Psoas muscle (tissue), 8 donors: ENCODE data around the gene PGAP6. TPM values are rescaled to one million over a fixed set of nuclear protein-coding genes. Genes with fewer than 3 reads are reported as not detected.
"Not testable (repeated sequence)": the region's sequence is repeated elsewhere in the genome, so short reads cannot be mapped to it uniquely, and the experiment has no call there.

Experiments
- ATAC-seq, 4 donors: fragments of 200-7000 bp; cut with Tn5 transposase; one replicate each; pipeline ENCODE4 v1.9.1; 2020; ENCODE audit warnings: moderate library complexity in 3 of 4, mild to moderate bottlenecking in 2 of 4
- DNase-seq, 2 donors: peaks; one replicate each; pipeline ENCODE4 v3.0.0-alpha.2; 2020
- H3K27ac ChIP-seq: fragments of 200-600 bp; one replicate; pipeline ENCODE4 v1.8.0; 2022
- H3K27me3 ChIP-seq, 3 donors: fragments of 200-600 bp in 1 of 3; one replicate each; pipeline versions ENCODE4 v1.6.1 to v1.8.0; 2013 to 2022; ENCODE audit warnings: low read length in 2 of 3, mild to moderate bottlenecking in 2 of 3, moderate library complexity in 1 of 3; ENCODE audit not compliant: insufficient read depth in 3 of 3
- H3K36me3 ChIP-seq, 2 donors: fragments of 200-600 bp in 1 of 2; one replicate each; pipeline versions ENCODE4 v1.6.1 to v1.8.0; 2013 to 2022; ENCODE audit warnings: low read depth in 1 of 2, mild to moderate bottlenecking in 1 of 2, moderate library complexity in 1 of 2; ENCODE audit not compliant: insufficient read depth in 1 of 2
- H3K4me1 ChIP-seq: fragments of 200-600 bp; one replicate; pipeline ENCODE4 v1.8.0; 2022
- H3K4me3 ChIP-seq: fragments of 200-600 bp; one replicate; pipeline ENCODE4 v1.8.0; 2022; ENCODE audit warnings: mild to moderate bottlenecking
- H3K9me3 ChIP-seq: fragments of 200-600 bp; one replicate; pipeline ENCODE4 v1.8.0; 2022
- whole genome bisulfite sequencing, 3 donors: extraction: QIAGEN DNeasy Blood & Tissue Kit; methylation state at CpG; one replicate each; pipeline versions ENCODE4 v1.1.6 to v1.1.7; 2013; 5-methylcytosine and 5-hydroxymethylcytosine counted together
- intact Hi-C, 2 donors: fragments of 100-400 bp; cut with DNase I; formaldehyde crosslinking; loops; one replicate each; pipeline versions ENCODE4 v1.11.0 to v1.14.2; 2022
- polyA plus RNA-seq, 3 donors: library from polyadenylated mRNA; stranded (reverse); fragments of 200-250 nt; gene quantifications; one replicate each; pipeline ENCODE4 v1.2.3, GENCODE V29; 2013
- total RNA-seq, 4 donors: library from RNA; stranded (reverse); fragmentation: NEBNext Ultra II Directional in 2 of 4; extraction: Animal tissue kit (Norgen Biotek cat#: 25700) in 2 of 4; gene quantifications; one replicate each; pipeline versions ENCODE4 v1.2.1 to v1.2.4, GENCODE V29; 2021 to 2023
- TF ChIP-seq, protein P1 (sequence below): fragments of 200-600 bp; IDR thresholded peaks from one replicate; pipeline ENCODE4 v1.8.0; 2022; ENCODE audit warnings: antibody characterized with exemption
- donor health status: healthy with polysubstance abuse.
- donor health status: DM: no; HTN: no; CAD: no; lungs with moderate emphysema.
- donor health status: Bipolar disorder and iron deficiency.
- donor health status: healthy.
- donor health status: DM: yes; HTN: yes; CAD: no.
- donor health status: DM: no; HTN: no; CAD: no.
- donor health status: DM: no; HTN: no; CAD: no.
- donor health status: DM: yes; HTN: yes; CAD: no.

PGAP6 gene
- total and polyA plus RNA-seq, 7 donors: 26.0 to 46.9 (median 33.8) TPM

DNA sequence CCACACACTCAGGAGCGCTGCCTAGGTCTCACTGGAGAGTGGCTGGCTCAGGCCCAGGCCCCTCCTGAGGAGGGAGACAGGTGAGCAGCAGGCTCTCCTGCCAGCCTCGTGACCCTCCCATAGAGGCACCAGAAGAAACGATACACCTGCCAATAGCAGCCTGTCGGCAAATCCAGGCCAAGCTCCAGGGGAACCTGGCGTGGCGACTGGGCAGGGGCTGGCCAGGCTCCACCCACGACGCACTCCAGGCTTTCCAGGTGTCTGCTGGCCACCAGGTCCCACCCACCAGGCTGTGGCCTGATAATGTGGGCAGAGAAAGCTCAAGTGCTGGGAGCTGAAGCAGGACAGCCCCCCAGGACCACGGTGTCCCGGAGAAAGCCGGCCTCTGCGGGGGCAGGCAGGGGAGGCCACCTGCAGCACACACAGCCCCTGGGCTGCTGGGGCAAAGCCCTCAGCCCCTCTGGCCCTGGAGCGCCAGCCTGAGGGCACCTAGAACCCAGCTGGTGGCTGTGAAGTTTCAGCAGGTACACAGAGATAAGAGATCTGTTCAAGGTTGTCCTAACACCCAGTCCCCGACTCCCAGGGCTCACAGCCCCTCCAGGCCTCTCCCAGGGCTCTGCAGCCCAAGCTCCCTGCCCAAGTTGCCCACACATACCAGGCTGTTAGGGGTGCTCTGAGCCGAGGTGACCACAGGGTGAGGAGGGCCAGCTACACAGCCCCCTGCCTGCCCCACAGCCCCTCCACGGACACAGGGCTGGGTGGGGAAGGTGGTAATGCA, 2.4 kb downstream of the PGAP6 start:
- TF ChIP-seq, protein P1, sequence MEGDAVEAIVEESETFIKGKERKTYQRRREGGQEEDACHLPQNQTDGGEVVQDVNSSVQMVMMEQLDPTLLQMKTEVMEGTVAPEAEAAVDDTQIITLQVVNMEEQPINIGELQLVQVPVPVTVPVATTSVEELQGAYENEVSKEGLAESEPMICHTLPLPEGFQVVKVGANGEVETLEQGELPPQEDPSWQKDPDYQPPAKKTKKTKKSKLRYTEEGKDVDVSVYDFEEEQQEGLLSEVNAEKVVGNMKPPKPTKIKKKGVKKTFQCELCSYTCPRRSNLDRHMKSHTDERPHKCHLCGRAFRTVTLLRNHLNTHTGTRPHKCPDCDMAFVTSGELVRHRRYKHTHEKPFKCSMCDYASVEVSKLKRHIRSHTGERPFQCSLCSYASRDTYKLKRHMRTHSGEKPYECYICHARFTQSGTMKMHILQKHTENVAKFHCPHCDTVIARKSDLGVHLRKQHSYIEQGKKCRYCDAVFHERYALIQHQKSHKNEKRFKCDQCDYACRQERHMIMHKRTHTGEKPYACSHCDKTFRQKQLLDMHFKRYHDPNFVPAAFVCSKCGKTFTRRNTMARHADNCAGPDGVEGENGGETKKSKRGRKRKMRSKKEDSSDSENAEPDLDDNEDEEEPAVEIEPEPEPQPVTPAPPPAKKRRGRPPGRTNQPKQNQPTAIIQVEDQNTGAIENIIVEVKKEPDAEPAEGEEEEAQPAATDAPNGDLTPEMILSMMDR: no peak
- 76 to 91% (median 83%) methylated on average over 15 to 16 of the region's 16 CpGs for WGBS, 3 donors
- ATAC-seq: no peak
- no peak for DNase-seq
- Histone ChIP-seq H3K27me3 (no peaks in the 10 kb centered on the region), H3K36me3 (peaks cover 0 to 30% of the 10 kb centered on the region in 2 donors), H3K4me3 (no peak overlapping the region), H3K4me1 (peaks cover 27% of the 10 kb centered on the region), H3K9me3 (no peaks in the 10 kb centered on the region), H3K27ac (no peak overlapping the region)
- intact Hi-C loops: no loop called here

DNA sequence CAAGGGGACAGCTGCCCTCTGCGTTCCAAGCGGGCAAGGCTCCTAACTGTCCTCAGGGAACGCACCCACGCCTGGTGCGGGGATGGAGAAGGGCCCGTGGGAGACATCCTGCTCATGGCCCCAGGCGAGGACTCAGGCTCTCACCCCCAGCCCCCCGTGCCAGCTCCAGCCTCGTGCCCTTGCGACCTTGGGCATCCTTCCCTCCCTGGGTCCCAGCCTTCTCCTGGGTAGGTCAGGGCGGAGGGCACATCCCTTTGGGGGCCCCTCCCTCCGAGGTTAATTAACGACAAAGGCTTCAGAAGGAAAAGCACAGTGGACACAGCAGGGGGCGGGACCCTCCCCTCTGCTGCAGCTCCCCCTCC, 3.0 kb downstream of the PGAP6 start:
- WGBS, 3 donors: 61 to 71% (median 68%) methylated on average over 11 to 14 of the region's 14 CpGs
- DNase-seq: no peak
- no peaks in the 10 kb centered on the region for H3K9me3 ChIP-seq
- H3K27ac ChIP-seq: no peak overlapping the region
- ATAC-seq: no peak
- peaks cover 0 to 35% of the 10 kb centered on the region in 2 donors for H3K36me3 ChIP-seq
- TF ChIP-seq, protein P1: no peak
- intact Hi-C loops: no loop called here
- peaks cover 23% of the 10 kb centered on the region for H3K4me1 ChIP-seq
- no peak overlapping the region for H3K4me3 ChIP-seq
- no peaks in the 10 kb centered on the region for H3K27me3 ChIP-seq

DNA sequence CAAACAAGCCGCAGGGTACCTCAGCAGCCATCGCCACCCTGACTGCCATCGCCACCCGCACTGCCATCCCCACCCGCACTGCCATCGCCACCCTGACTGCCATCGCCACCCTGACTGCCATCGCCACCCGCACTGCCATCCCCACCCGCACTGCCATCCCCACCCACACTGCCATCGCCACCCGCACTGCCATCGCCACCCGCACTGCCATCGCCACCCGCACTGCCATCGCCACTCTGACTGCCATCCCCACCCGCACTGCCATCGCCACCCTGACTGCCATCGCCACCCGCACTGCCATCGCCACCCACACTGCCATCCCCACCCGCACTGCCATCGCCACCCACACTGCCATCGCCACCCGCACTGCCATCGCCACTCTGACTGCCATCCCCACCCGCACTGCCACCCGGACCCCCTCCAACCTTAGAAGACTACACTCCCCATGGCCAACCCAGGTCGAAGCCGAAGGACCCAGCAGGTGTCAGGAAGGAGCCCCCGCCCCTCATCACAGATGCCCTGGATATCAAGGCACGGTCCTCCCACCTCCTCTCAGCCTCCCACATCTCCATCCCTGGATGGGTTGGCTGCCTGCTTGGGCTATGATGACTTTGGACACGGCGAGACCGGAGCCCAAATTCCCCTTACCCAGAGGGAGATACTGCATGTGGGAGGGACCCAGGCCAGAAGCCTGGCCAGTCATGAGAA, 3.5 kb downstream of the PGAP6 start:
- ATAC-seq, H3K27me3 ChIP-seq, DNase-seq, H3K27ac ChIP-seq, H3K9me3 ChIP-seq, H3K4me3 ChIP-seq, intact Hi-C loops: not testable (repeated sequence)
- WGBS, 3 donors: 88 to 89% (median 88%) methylated on average over 35 to 36 of the region's 36 CpGs
- H3K36me3 ChIP-seq: peaks cover 0 to 41% of the 10 kb centered on the region in 2 donors
- H3K4me1 ChIP-seq: peaks cover 18% of the 10 kb centered on the region

DNA sequence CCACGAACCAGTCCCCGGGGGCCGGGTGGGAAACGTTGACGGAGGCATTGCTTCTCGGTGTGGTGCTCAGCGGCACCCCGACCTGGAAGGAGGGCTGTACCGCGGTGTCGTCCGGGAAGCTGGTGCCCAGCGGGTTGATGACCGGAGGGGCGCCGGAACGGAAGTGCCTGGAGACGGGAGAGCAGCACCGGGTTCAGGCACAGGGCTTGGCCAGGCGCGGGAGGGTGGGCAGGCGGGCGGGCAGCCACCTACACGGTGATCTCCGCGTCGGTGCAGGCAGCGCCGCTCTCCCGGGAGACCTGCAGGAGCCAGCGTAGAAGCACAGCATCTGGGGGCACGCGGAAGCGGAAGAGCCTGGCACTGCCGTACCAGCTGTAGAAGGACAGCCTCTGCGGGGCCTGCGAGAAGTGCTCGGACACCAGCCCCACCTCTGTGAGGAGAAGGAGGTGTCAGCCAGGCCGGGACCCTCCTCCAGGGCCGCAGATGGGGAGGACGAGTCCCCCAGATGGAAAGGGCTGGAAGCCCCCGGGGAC, 4.3 kb downstream of the PGAP6 start:
- peaks cover 0 to 48% of the 10 kb centered on the region in 2 donors for H3K36me3 ChIP-seq
- intact Hi-C loops: no loop called here
- 83 to 86% (median 86%) methylated on average over 40 to 42 of the region's 42 CpGs for WGBS, 3 donors
- no peaks in the 10 kb centered on the region for H3K9me3 ChIP-seq
- no peak for DNase-seq
- H3K27me3 ChIP-seq: no peaks in the 10 kb centered on the region
- H3K4me1 ChIP-seq: peaks cover 10% of the 10 kb centered on the region
- no peak for ATAC-seq
- TF ChIP-seq, protein P1: no peak
- no peak overlapping the region for H3K4me3 ChIP-seq
- H3K27ac ChIP-seq: no peak overlapping the region

DNA sequence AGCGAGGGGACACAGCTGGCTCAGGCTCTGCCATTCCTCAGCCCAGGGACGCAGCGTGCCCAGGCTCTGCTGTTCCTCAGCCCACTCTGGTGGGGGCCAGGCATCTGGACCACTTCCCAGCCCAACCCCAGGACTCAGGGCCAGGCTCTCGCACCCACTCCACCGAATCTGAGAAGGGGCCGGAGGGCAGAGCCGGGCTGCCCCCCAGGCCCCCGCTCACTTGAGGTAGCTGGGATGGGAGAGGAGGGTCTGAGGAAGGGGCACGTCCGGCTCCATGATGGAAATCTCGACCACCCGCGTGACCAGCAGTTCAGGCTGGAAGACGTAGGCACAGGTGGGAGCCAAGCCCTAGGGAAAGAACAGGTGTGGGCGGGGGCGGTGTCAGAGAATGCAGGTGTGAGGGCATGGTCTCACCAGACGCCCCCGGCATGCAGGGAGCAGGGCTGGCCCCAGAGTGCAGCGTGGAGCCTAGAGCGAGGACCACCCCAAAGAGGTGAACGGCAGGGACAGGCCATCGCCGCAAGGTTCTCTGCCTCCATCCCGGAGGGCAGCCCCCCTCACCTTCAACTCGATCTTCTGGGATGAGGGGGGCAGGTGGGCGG, 4.9 kb downstream of the PGAP6 start:
- ATAC-seq: no peak
- WGBS, 3 donors: 85 to 89% (median 86%) methylated on average over 22 to 26 of the region's 26 CpGs

More for the DNA sequence above, 4.9 kb downstream of the PGAP6 start:
- DNase-seq: no peak
- Histone ChIP-seq H3K4me1 (peaks cover 8% of the 10 kb centered on the region), H3K27ac (no peak overlapping the region), H3K36me3 (peaks cover 0 to 54% of the 10 kb centered on the region in 2 donors), H3K4me3 (no peak overlapping the region), H3K9me3 (no peaks in the 10 kb centered on the region), H3K27me3 (no peaks in the 10 kb centered on the region)
- intact Hi-C loops: no loop called here
- TF ChIP-seq, protein P1: no peak
